Epithelial cell of proximal tubule (primary cell): ENCODE data around the gene PSMD6. TPM values are rescaled to one million over a fixed set of nuclear protein-coding genes. Genes with fewer than 3 reads are reported as not detected.

Source experiments
- DNase-seq: peaks from one replicate; pipeline ENCODE4 v3.0.0-alpha.2; 2011; ENCODE audit warnings: low read depth
- H3K4me3 ChIP-seq: 2 replicates; pipeline ENCODE4 v1.5.1; 2011; ENCODE audit warnings: low read depth, mild to moderate bottlenecking, low read length
- CTCF ChIP-seq: conservative IDR thresholded peaks from 2 replicates; pipeline ENCODE4 v1.5.1; 2012; ENCODE audit warnings: low read depth, mild to moderate bottlenecking, low read length
- total RNA-seq: library from RNA; depleted of rRNA; stranded (reverse); fragments of >200 nt; gene quantifications from 2 replicates; pipeline ENCODE4 v1.2.3, GENCODE V29; 2015

Gene PSMD6
- total RNA-seq, 1 donor from 2014 or later: 92.1 TPM

GRCh38 chr3:63993653-63994079 is 29.6 kb downstream of the PSMD6 start:
- H3K4me3 ChIP-seq: no peak overlapping the region
- TF ChIP-seq CTCF: peak; percentile 96
- no peak for DNase-seq

- no peak for TF ChIP-seq CTCF
- no peak for DNase-seq
- no peak overlapping the region for H3K4me3 ChIP-seq
Observed at GRCh38 chr3:63992516-63993209, 30.6 kb downstream of the PSMD6 start.

- no peak for DNase-seq
- no peak for TF ChIP-seq CTCF
- no peak overlapping the region for H3K4me3 ChIP-seq
Observed at GRCh38 chr3:63991666-63992065, 31.6 kb downstream of the PSMD6 start.

- H3K4me3 ChIP-seq: no peak overlapping the region
- no peak for TF ChIP-seq CTCF
- DNase-seq: no peak
Observed at GRCh38 chr3:63990733-63991132, 32.6 kb downstream of the PSMD6 start.

- H3K4me3 ChIP-seq: no peak overlapping the region
- no peak for TF ChIP-seq CTCF
- no peak for DNase-seq
Observed at GRCh38 chr3:63990204-63990603, 33.1 kb downstream of the PSMD6 start.

GRCh38 chr3:63988943-63989342 is 34.4 kb downstream of the PSMD6 start:
- no peak for DNase-seq
- no peak for TF ChIP-seq CTCF
- H3K4me3 ChIP-seq: no peak overlapping the region

GRCh38 chr3:63986831-63987230 is 36.5 kb downstream of the PSMD6 start:
- H3K4me3 ChIP-seq: no peak overlapping the region
- DNase-seq: no peak
- TF ChIP-seq CTCF: no peak
